Astrocyte of the cerebellum (primary cell): ENCODE measurements around the gene TLN1.

Source experiments
- DNase-seq: peaks from one replicate; pipeline ENCODE4 v3.0.0-alpha.2; 2011; ENCODE audit warnings: low read depth
- H3K4me3 ChIP-seq: 2 replicates; pipeline ENCODE4 v1.5.1; 2011; ENCODE audit warnings: mild to moderate bottlenecking, low read depth, low read length, moderate library complexity
- in situ Hi-C: cut with HindIII; loops from 2 replicates; pipeline ENCODE4 v1.10.0; 2017; ENCODE audit warnings: low sequenced_read_pairs
- TF ChIP-seq, protein P1 (sequence below): IDR thresholded peaks from 2 replicates; pipeline ENCODE4 v1.5.1; 2012; ENCODE audit warnings: low read length, low read depth, moderate library complexity, mild to moderate bottlenecking; ENCODE audit errors: missing control alignments

TLN1 gene

DNA sequence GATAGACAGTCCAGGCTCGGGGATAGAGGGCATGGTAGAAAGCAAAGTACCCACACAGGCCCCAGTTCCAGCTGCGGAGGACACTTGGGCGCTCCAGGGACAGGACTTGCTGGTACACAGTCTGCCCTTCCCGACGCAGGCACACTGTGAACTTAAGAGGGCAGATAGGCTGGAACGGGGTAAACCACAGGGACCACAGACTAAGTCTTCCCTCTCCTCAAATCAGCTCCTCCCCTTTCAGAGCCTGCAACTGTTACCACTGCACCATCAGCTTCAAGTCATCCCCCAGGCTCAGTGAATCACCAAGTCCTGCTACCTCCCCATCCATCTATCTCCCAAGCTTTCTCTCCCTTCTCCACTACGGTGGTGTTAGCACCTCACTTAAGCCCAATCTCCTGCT lies 9.7 kb upstream of the TLN1 start:
- in situ Hi-C loops: no loop called here
- no peak overlapping the region for H3K4me3 ChIP-seq
- TF ChIP-seq, protein P1, sequence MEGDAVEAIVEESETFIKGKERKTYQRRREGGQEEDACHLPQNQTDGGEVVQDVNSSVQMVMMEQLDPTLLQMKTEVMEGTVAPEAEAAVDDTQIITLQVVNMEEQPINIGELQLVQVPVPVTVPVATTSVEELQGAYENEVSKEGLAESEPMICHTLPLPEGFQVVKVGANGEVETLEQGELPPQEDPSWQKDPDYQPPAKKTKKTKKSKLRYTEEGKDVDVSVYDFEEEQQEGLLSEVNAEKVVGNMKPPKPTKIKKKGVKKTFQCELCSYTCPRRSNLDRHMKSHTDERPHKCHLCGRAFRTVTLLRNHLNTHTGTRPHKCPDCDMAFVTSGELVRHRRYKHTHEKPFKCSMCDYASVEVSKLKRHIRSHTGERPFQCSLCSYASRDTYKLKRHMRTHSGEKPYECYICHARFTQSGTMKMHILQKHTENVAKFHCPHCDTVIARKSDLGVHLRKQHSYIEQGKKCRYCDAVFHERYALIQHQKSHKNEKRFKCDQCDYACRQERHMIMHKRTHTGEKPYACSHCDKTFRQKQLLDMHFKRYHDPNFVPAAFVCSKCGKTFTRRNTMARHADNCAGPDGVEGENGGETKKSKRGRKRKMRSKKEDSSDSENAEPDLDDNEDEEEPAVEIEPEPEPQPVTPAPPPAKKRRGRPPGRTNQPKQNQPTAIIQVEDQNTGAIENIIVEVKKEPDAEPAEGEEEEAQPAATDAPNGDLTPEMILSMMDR: no peak
- no peak for DNase-seq

DNA sequence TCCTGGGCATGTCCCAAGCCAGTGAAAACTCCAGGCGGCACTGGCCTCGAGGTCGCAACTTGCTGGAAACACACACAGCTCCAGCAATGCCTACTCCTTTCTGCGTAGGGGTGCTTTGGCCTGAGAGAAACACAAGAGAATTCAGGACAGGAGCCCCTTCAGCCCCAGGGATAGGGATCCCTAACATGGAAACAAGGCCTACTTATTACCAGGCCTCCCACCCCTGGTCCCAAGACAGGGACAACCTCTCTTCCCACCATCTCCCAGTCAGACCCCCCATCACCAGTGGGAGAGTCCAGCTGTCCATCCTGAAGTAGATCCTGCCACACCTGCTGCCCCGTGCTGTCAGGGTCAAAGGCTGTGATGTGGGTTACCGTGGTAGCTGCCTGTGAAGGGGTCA lies 8.2 kb upstream of the TLN1 start:
- in situ Hi-C loops: no loop called here
- DNase-seq: no peak
- no peak overlapping the region for H3K4me3 ChIP-seq
- TF ChIP-seq, protein P1: no peak

DNA sequence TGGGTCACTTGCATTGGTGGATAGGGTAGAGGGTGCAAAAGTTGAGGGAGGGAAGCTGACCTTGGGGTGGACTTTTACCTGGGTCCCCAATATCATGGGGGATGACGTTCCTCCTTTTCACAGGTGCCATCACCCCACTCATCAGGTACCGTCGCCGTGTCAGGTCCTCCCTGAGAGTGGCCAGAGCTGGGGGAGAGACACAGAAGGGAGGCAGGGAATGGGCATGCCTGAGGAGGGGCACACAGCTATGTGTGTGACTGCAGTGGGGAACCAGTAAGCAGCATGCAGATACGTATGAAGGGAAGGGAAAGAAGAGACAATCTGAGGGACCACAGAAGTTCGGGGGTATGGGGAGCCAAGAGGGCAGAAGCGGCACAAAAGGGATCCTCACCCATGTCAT lies 6.9 kb upstream of the TLN1 start:
- in situ Hi-C loops: no loop called here
- no peak for DNase-seq
- no peak overlapping the region for H3K4me3 ChIP-seq
- TF ChIP-seq, protein P1: no peak

DNA sequence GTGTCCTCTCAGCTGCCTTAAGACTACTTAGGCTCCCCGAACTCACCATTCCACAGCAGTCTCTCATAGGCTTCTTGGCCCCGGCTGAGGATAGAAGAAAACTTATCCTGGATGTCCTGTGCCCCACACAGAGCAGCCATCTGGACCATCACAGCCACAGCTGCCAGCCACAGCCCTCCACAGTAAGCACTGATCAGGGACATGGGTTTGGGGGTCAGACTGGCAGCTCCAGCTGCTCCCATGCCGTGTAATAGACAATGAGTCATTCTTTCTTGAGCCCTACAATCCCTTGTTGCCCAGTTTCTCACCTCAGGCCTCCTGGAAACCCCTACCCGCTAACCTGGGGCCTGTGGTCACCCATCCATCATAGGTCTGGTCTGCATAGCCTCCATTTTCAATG lies 6.2 kb upstream of the TLN1 start:
- no peak for DNase-seq
- TF ChIP-seq, protein P1: no peak
- in situ Hi-C loops: no loop called here
- no peak overlapping the region for H3K4me3 ChIP-seq

DNA sequence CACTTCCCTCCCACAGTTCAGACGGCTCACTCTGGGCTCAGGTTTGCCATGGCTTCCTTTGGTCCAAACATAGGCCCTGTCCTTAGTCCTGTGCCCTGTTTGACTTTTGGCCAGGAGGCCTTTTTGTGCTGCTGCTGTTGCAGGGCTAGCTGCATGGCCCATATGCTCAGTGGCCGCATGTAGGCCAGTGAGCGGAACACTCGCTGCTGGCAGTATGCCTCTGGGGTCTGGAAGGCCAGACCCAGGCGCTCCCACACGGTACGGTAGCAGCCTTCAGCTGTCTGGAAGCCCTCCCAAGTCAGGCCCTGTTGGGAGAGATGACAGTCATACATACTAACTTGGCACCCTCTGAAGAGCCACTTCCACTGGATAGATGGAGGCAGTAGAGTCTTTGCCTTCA lies 5.1 kb upstream of the TLN1 start:
- no peak for DNase-seq
- in situ Hi-C loops: no loop called here
- no peak overlapping the region for H3K4me3 ChIP-seq
- TF ChIP-seq, protein P1: no peak

DNA sequence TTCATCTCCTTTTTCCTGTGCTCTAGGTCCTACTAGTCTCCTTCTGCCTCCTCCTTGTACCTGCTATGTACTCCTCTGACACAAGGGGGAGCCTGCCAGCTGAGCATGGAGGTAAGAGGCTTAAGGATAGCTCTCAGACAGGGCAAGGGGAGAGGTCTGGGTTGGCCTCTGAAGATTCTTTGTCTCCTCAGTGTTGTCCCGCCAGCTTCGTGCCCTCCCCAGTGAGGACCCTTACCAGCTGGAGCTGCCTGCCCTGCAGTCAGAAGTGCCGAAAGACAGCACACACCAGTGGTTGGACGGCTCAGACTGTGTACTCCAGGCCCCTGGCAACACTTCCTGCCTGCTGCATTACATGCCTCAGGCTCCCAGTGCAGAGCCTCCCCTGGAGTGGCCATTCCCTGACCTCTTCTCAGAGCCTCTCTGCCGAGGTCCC lies 4.2 kb upstream of the TLN1 start:
- in situ Hi-C loops: no loop called here
- TF ChIP-seq, protein P1: peak; percentile 96
- peak; percentile 60 for DNase-seq
- no peak overlapping the region for H3K4me3 ChIP-seq

DNA sequence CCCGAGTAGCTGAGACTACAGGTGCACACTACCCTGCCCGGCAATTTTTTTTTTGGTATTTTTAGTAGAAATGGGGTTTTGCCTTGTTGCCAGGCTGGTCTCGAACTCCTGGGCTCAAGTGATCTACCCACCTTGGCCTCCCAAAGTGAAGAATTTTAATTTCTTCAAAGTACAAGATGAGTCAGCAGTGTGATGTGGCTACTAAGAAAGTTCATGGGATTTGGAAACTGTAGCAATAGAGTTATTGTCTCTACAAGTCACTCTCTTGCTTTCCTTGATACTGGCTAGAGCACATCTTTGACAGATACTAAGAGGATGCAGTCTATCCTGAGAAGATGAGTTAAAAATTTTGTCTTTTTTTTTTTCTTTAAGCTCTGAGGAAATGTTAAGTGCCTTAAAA lies 2.1 kb upstream of the TLN1 start:
- in situ Hi-C loops: no loop called here
- no peak overlapping the region for H3K4me3 ChIP-seq
- TF ChIP-seq, protein P1: no peak
- DNase-seq: no peak
